Neural crest cell (in vitro differentiated cells): ENCODE measurements around the gene EXOC6B. TPM values are rescaled to one million over a fixed set of nuclear protein-coding genes. Genes with fewer than 3 reads are reported as not detected.
A peak's percentile ranks its signal among the peaks of the same experiment; 100 is the strongest.

Experiments used
- DNase-seq: peaks from one replicate; pipeline ENCODE4 v3.0.0; 2021; ENCODE audit warnings: low read depth, mixed read lengths, low spot score
- H3K27ac Mint-ChIP-seq: one replicate; pipeline ENCODE4 v1.8.0; 2021; ENCODE audit warnings: mild to moderate bottlenecking, mixed read lengths; ENCODE audit not compliant: unreplicated experiment
- H3K27me3 Mint-ChIP-seq: 2 replicates; pipeline ENCODE4 v1.8.0; 2021; ENCODE audit warnings: low read depth, mild to moderate bottlenecking, mixed read lengths
- H3K36me3 Mint-ChIP-seq: 2 replicates; pipeline ENCODE4 v1.8.0; 2021; ENCODE audit warnings: low read depth, mild to moderate bottlenecking, mixed read lengths
- H3K4me1 Mint-ChIP-seq: 2 replicates; pipeline ENCODE4 v1.8.0; 2021; ENCODE audit warnings: mixed read lengths
- H3K4me3 Mint-ChIP-seq: one replicate; pipeline ENCODE4 v1.8.0; 2021; ENCODE audit warnings: mild to moderate bottlenecking, mixed read lengths
- H3K9me3 Mint-ChIP-seq: 2 replicates; pipeline ENCODE4 v1.8.0; 2021; ENCODE audit warnings: mixed read lengths
- total RNA-seq: library from RNA; stranded (reverse); gene quantifications from 2 replicates; pipeline ENCODE4 v1.2.1, GENCODE V29; 2021
- TF ChIP-seq, protein P1 (sequence below): fragments of 200-600 bp; sonication (generic); conservative IDR thresholded peaks from 2 replicates; pipeline ENCODE4 v1.5.0; 2021; ENCODE audit warnings: antibody characterized with exemption, mild to moderate bottlenecking

Gene EXOC6B
- total RNA-seq, 1 donor from 2014 or later, result 28.2 TPM

DNA sequence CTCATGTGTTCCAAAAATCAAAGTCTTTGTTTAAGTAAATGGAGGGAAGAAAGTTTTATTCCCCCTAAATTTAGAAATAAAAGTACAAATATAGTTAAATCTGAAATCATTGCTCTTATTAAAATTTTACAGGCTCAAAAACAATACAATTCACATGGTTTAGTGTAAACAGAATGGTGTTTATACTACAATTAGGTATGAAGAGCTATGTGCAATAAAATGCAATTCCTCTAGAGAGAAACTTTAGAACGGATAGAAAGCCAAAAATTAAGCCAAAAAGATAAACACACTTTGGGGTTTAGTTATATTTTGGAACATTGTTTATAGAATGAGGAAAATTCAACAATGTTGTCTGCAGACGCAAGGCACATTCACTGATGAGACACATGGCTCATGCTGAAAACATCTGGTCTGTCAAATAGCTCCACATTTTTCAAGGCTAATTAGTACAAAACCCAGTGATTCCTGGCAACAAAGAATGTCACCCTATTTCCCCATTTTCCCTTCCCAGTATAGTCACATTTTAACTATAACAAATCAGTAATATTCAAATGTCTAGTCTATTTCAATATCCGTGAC, 103.3 kb downstream of the EXOC6B start:
- no peaks in the 10 kb centered on the region for H3K9me3 Mint-ChIP-seq
- H3K4me1 Mint-ChIP-seq, result peaks cover 12% of the 10 kb centered on the region
- no peaks in the 10 kb centered on the region for H3K27me3 Mint-ChIP-seq
- no peak overlapping the region for H3K4me3 Mint-ChIP-seq
- DNase-seq, result no peak
- H3K27ac Mint-ChIP-seq, result no peak overlapping the region
- no peaks in the 10 kb centered on the region for H3K36me3 Mint-ChIP-seq
- TF ChIP-seq, protein P1, sequence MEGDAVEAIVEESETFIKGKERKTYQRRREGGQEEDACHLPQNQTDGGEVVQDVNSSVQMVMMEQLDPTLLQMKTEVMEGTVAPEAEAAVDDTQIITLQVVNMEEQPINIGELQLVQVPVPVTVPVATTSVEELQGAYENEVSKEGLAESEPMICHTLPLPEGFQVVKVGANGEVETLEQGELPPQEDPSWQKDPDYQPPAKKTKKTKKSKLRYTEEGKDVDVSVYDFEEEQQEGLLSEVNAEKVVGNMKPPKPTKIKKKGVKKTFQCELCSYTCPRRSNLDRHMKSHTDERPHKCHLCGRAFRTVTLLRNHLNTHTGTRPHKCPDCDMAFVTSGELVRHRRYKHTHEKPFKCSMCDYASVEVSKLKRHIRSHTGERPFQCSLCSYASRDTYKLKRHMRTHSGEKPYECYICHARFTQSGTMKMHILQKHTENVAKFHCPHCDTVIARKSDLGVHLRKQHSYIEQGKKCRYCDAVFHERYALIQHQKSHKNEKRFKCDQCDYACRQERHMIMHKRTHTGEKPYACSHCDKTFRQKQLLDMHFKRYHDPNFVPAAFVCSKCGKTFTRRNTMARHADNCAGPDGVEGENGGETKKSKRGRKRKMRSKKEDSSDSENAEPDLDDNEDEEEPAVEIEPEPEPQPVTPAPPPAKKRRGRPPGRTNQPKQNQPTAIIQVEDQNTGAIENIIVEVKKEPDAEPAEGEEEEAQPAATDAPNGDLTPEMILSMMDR, result no peak

DNA sequence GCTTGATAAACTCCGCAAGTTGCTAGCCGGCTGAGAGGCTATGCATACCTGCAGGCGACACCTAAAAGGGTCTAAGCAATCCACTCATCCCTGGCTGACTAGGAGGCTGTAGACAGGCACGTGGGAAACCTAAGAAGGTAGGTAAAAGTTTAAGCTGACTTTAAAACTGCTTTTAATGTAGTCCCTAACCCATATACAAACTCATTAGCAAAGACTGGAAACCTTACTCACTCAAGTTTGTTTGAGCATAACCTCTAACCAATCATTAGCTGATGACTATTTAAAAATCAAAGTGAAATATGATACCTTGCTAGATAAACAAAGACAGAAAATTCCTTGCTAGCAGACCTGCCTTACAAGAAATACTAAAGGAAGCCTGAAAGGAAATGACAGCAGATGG, 106.4 kb downstream of the EXOC6B start:
- H3K27ac Mint-ChIP-seq, result no peak overlapping the region
- peaks cover 12% of the 10 kb centered on the region for H3K4me1 Mint-ChIP-seq
- no peaks in the 10 kb centered on the region for H3K27me3 Mint-ChIP-seq
- peaks cover 6% of the 10 kb centered on the region for H3K36me3 Mint-ChIP-seq
- no peaks in the 10 kb centered on the region for H3K9me3 Mint-ChIP-seq
- TF ChIP-seq, protein P1, result no peak
- no peak overlapping the region for H3K4me3 Mint-ChIP-seq
- no peak for DNase-seq

DNA sequence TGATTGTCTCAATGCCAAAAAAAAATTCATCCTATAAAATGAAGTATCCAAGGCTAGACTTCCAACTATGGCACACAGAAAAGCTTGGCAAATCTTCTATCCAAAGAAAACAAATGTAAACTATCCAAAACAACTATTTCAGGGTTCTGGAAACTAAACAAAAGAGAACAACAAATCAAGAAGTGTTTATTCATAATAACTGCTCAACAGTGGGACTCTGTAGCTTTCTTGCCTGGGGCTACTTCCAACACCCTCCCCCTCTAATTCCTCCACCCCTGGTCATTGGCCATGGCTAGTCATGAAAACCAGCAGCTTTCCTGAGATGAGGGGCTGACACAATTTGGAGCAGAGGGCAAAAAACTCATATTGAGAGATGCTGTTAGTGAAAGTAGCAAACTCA, 107.0 kb downstream of the EXOC6B start:
- H3K9me3 Mint-ChIP-seq, result no peaks in the 10 kb centered on the region
- no peaks in the 10 kb centered on the region for H3K27me3 Mint-ChIP-seq

DNA sequence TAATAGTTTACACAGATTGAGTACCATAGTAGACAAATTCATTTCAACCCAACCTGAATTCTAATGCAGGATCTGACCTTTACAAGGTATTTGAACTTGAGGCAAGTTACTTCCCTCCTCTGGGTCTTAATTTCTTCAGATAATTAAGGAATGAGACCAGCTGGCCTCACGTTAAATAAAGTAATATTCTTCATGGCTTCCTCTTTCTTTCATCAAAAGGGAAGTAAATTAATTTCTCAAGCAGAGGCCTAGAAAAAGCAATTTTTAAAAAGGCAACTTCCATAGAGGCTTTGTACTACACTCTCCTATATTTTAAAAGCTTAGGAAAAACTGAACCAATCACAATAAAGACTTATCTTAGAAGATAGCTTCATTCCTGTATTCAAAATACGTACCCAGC, 109.2 kb downstream of the EXOC6B start:
- Mint-ChIP-seq H3K27ac (no peak overlapping the region), H3K4me3 (no peak overlapping the region), H3K36me3 (peaks cover 6% of the 10 kb centered on the region), H3K9me3 (no peaks in the 10 kb centered on the region), H3K4me1 (peaks cover 12% of the 10 kb centered on the region), H3K27me3 (no peaks in the 10 kb centered on the region)
- TF ChIP-seq, protein P1, result no peak
- DNase-seq, result no peak

More for the DNA sequence above, 107.0 kb downstream of the EXOC6B start:
- Mint-ChIP-seq H3K27ac (no peak overlapping the region), H3K4me3 (no peak overlapping the region), H3K4me1 (peaks cover 12% of the 10 kb centered on the region), H3K36me3 (peaks cover 6% of the 10 kb centered on the region)
- DNase-seq, result no peak
- TF ChIP-seq, protein P1, result no peak

DNA sequence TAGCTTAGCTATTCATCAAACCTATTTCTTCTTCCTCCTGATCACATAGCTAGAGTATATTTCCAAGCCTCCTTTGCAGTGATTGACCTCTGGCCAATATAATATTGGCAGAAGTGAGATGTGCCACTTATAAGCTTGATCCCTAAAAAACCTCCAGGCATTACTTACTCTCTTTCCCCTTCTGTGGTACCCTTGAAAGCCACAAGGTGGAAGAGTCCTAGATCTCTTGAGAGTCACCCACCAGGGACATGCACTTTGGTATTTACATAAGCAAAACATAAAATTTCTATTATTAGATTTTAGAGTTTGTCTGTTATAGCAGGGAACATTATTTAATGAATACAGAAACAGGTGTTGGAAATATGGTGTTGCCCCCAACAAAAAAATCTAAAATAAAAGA, 112.0 kb downstream of the EXOC6B start:
- no peak for DNase-seq
- no peaks in the 10 kb centered on the region for H3K9me3 Mint-ChIP-seq
- H3K4me1 Mint-ChIP-seq, result peaks cover 4% of the 10 kb centered on the region
- TF ChIP-seq, protein P1, result peak; percentile 33
- H3K27ac Mint-ChIP-seq, result no peak overlapping the region
- H3K27me3 Mint-ChIP-seq, result no peaks in the 10 kb centered on the region
- peaks cover 8% of the 10 kb centered on the region for H3K36me3 Mint-ChIP-seq
- no peak overlapping the region for H3K4me3 Mint-ChIP-seq
